Activated CD8-positive, alpha-beta memory T cell treated with anti-CD3 and anti-CD28 coated beads, Interleukin-2, amount 50 U/mL, for 24 hours (primary cell): Measurements from ENCODE around the gene COA3.

Experiments
- DNase-seq: peaks from one replicate; pipeline ENCODE4 v3.0.0-alpha.2; 2020; ENCODE audit errors: extremely low read depth

The COA3 gene

GRCh38 chr17:42750739-42751344, 47.7 kb downstream of the COA3 start:
- DNase-seq = no peak

GRCh38 chr17:42748908-42749798, 49.4 kb downstream of the COA3 start:
- DNase-seq = no peak

DNA sequence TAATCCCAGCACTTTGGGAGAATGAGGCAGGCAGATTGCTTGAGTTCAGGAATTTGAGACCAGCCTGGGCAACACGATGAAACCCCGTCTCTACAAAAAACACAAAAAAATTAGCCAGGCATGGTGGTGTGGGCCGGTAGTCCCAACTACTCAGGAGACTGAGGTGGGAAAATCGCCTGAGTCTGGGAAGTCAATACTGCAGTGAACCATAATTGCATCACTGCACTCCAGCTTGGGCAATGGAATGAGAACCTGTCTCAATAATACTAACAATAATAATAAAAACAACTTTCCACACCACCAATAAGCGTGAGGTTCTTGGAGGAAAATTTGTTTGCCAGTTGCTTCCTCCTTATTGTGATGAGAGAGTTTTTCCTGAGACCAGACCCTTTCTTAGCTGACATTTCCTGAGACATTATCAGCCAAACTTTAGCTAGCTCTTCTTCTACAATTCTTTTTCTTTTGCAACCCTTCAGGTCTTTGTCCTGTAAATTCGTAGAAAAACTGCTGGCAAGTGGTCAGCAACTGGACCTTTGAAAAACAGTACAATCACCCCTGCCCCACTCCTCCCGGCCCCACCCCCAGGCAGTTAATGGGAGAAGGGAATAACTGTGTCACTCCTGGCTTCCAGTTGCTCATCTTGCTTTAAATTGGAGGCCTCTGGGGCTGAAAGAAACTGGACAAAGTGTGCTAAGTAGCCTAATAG, 50.1 kb downstream of the COA3 start:
- no peak for DNase-seq
